DND-41 (cell line): ENCODE measurements around the gene ADAMTS9.

Source experiments
- ATAC-seq: fragments of 200-7000 bp; cut with Tn5 transposase; 3 replicates; pipeline ENCODE4 v1.9.1; 2021; ENCODE audit warnings: low read depth; ENCODE audit not compliant: insufficient read depth
- DNase-seq: peaks from one replicate; pipeline ENCODE4 v3.0.0-alpha.2; 2020
- H2AFZ ChIP-seq: 2 replicates; pipeline ENCODE4 v1.6.0; 2012; ENCODE audit warnings: low read depth, low read length
- H3K27ac ChIP-seq: 2 replicates; pipeline ENCODE4 v1.5.1; 2012; ENCODE audit warnings: low read length, inconsistent platforms
- H3K27me3 ChIP-seq: fragments of 200-600 bp; sonication (generic); 2 replicates; pipeline ENCODE4 v1.6.0; 2012; ENCODE audit warnings: low read length, mild to moderate bottlenecking, inconsistent platforms; ENCODE audit not compliant: insufficient read depth, poor library complexity
- H3K36me3 ChIP-seq: 2 replicates; pipeline ENCODE4 v1.5.1; 2012; ENCODE audit warnings: low read length, inconsistent platforms; ENCODE audit not compliant: insufficient read depth
- H3K4me1 ChIP-seq: 2 replicates; pipeline ENCODE4 v1.5.1; 2012; ENCODE audit warnings: mild to moderate bottlenecking, low read length; ENCODE audit not compliant: insufficient read depth
- H3K4me2 ChIP-seq: 2 replicates; pipeline ENCODE4 v1.6.0; 2012; ENCODE audit warnings: mild to moderate bottlenecking, moderate library complexity, low read length, inconsistent platforms; ENCODE audit not compliant: insufficient read depth
- H3K4me3 ChIP-seq, 2 experiments: fragments of 200-600 bp in 1 of 2; shearing (Covaris generic) in 1 of 2; 2 replicates each; pipeline ENCODE4 v1.5.1; 2012 to 2016; ENCODE audit warnings: inconsistent platforms in 2 of 2, low read length in 2 of 2, mild to moderate bottlenecking in 2 of 2, low read depth in 1 of 2, moderate library complexity in 1 of 2
- H3K79me2 ChIP-seq: 2 replicates; pipeline ENCODE4 v1.6.0; 2012; ENCODE audit warnings: low read length, inconsistent platforms; ENCODE audit not compliant: insufficient read depth
- H3K9ac ChIP-seq: 2 replicates; pipeline ENCODE4 v1.6.0; 2012; ENCODE audit warnings: low read depth, mild to moderate bottlenecking, inconsistent platforms, low read length, moderate library complexity
- H3K9me3 ChIP-seq: 2 replicates; pipeline ENCODE4 v1.5.1; 2012; ENCODE audit warnings: low read length, moderate library complexity, mild to moderate bottlenecking, inconsistent platforms; ENCODE audit not compliant: insufficient read depth, severe bottlenecking
- H4K20me1 ChIP-seq: 2 replicates; pipeline ENCODE4 v1.6.0; 2012; ENCODE audit warnings: low read length; ENCODE audit not compliant: insufficient read depth
- EZH2 ChIP-seq: IDR thresholded peaks from 3 replicates; pipeline ENCODE4 v1.6.1; 2012; ENCODE audit warnings: borderline replicate concordance, low read depth, mild to moderate bottlenecking, moderate library complexity, low read length, inconsistent platforms; ENCODE audit not compliant: severe bottlenecking
- TF ChIP-seq, protein P1 (sequence below): IDR thresholded peaks from 2 replicates; pipeline ENCODE4 v1.5.1; 2012; ENCODE audit warnings: borderline replicate concordance, low read length, moderate library complexity, mild to moderate bottlenecking; ENCODE audit not compliant: poor library complexity, severe bottlenecking; ENCODE audit errors: extremely low read depth

Gene ADAMTS9

DNA sequence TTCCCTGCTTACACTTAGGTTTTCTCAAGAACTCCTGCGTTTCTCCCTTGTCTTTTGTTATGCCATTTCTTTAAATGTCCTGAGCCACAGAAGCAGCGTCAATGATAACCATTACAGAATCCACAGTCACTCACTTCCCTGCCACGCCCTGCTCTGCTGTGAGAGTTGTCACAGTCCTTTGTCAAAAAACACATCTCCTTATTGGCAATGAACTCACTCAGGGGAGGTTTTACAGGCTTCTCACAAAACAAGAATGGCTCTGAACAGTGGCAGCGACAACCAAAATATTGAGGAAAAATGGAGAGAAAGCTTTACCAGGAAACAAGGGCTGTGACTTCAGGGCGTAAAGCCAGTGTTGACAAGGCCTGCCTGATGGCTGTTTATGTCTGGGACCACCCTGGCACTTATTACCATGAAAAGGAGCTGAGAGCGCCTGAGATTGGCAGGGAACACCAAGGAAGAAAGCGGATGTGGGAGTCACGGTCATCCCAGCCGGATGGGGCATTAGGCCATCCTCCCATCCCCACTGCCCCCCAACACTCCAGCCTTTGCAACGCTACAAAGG, 111.5 kb downstream of the ADAMTS9 start:
- TF ChIP-seq, protein P1, sequence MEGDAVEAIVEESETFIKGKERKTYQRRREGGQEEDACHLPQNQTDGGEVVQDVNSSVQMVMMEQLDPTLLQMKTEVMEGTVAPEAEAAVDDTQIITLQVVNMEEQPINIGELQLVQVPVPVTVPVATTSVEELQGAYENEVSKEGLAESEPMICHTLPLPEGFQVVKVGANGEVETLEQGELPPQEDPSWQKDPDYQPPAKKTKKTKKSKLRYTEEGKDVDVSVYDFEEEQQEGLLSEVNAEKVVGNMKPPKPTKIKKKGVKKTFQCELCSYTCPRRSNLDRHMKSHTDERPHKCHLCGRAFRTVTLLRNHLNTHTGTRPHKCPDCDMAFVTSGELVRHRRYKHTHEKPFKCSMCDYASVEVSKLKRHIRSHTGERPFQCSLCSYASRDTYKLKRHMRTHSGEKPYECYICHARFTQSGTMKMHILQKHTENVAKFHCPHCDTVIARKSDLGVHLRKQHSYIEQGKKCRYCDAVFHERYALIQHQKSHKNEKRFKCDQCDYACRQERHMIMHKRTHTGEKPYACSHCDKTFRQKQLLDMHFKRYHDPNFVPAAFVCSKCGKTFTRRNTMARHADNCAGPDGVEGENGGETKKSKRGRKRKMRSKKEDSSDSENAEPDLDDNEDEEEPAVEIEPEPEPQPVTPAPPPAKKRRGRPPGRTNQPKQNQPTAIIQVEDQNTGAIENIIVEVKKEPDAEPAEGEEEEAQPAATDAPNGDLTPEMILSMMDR, result no peak
- no peak for TF ChIP-seq EZH2
- DNase-seq, result no peak
- H3K79me2 ChIP-seq, result no peaks in the 10 kb centered on the region
- no peak for ATAC-seq
- no peak overlapping the region for H3K4me3 ChIP-seq
- no peaks in the 10 kb centered on the region for H3K9me3 ChIP-seq
- H3K9ac ChIP-seq, result no peak overlapping the region
- no peaks in the 10 kb centered on the region for H3K36me3 ChIP-seq
- no peaks in the 10 kb centered on the region for H4K20me1 ChIP-seq
- no peak overlapping the region for H2AFZ ChIP-seq
- H3K4me1 ChIP-seq, result no peaks in the 10 kb centered on the region
- no peaks in the 10 kb centered on the region for H3K27me3 ChIP-seq
- no peak overlapping the region for H3K27ac ChIP-seq
- H3K4me2 ChIP-seq, result no peak overlapping the region

DNA sequence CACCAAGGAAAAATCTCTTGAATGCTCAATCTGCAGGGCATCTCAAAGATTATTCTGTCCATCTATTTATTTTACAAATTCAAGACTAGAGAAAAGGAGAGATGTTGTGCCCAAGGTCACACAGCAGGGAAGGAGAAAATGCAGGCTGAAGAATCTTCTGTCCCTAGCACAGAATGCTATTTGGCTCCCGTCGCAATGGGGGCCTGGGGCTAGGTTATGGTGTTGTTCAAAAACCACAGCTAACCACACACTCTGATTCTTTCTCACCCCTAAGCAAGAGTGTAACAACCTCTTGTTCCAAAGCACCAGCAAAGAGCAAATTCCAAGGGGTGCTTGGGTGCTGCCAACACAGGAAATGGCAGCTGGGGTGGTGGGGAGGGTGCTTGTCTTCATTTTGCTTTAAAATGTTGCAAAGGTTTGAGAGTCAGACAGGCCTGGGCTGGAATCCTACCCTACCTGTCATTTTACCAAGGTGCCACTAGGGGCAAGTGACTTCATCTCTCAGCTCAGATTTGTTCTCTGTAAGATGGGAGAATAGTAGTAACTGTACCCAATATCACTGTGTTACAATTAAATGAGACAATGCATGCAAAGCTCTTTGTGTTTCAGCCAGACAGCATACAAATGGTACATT, 112.5 kb downstream of the ADAMTS9 start:
- TF ChIP-seq, protein P1, result peak; percentile 45
- TF ChIP-seq EZH2, result no peak

DNA sequence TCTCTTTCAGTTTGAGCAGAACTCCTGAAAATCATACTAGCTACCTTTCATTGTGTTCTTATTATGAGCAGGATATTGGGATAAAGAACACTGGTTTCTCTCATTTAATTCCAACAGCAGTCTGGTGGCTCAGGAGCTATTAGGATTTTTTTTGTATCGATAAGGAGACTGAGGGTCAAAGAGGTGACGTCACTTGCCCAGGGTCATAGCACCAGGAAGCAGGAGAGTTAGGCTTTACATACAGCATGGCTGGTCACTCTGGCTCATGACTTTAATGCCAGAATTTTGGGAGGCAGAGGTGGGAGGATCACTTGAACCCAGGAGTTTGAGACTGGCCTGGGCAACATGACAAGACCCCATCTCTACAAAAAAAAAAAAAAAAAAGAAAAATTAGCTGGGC, 113.6 kb downstream of the ADAMTS9 start:
- Histone ChIP-seq H4K20me1 (no peaks in the 10 kb centered on the region), H3K27me3 (no peaks in the 10 kb centered on the region), H3K9ac (no peak overlapping the region), H2AFZ (no peak overlapping the region), H3K27ac (no peak overlapping the region), H3K36me3 (no peaks in the 10 kb centered on the region), H3K79me2 (no peaks in the 10 kb centered on the region), H3K9me3 (no peaks in the 10 kb centered on the region), H3K4me1 (no peaks in the 10 kb centered on the region), H3K4me3 (no peak overlapping the region), H3K4me2 (no peak overlapping the region)
- ATAC-seq (no peak), DNase-seq (no peak)
- TF ChIP-seq EZH2, result no peak
- TF ChIP-seq, protein P1, result no peak

More for the DNA sequence above, 112.5 kb downstream of the ADAMTS9 start:
- ATAC-seq (peak; percentile 64; the same call in 1 of the 3 replicates), DNase-seq (peak; percentile 5)
- Histone ChIP-seq H3K36me3 (no peaks in the 10 kb centered on the region), H3K79me2 (no peaks in the 10 kb centered on the region), H4K20me1 (no peaks in the 10 kb centered on the region), H3K4me2 (no peak overlapping the region), H3K9me3 (no peaks in the 10 kb centered on the region), H2AFZ (no peak overlapping the region), H3K4me1 (no peaks in the 10 kb centered on the region), H3K27me3 (no peaks in the 10 kb centered on the region), H3K27ac (no peak overlapping the region), H3K9ac (no peak overlapping the region), H3K4me3 (no peak overlapping the region)

DNA sequence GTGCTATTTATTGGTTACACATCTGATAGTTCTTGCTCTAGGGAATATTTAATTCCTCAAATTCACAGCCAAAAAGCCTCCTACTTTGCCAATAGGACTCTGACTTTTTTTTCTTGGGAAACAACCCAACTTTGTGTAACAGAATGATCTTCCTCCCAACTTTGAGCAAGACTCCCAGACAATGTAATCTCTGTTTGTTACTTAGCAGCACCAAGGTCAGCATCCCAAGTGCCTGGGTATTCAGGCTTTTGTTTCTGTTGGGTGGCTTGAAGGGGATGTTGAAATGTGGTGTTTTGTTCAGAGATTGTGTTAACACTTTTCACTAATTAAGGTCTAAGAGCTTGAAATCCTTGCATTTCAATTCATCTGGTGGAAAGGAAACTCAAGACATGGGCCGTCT, 115.8 kb downstream of the ADAMTS9 start:
- H3K27ac ChIP-seq, result no peak overlapping the region
- DNase-seq, result no peak
- H4K20me1 ChIP-seq, result no peaks in the 10 kb centered on the region
- no peaks in the 10 kb centered on the region for H3K36me3 ChIP-seq
- no peaks in the 10 kb centered on the region for H3K79me2 ChIP-seq
- no peak for ATAC-seq
- H3K4me3 ChIP-seq, result no peak overlapping the region
- H3K4me1 ChIP-seq, result no peaks in the 10 kb centered on the region
- no peak overlapping the region for H3K4me2 ChIP-seq
- no peak overlapping the region for H2AFZ ChIP-seq
- H3K9me3 ChIP-seq, result no peaks in the 10 kb centered on the region
- H3K27me3 ChIP-seq, result no peaks in the 10 kb centered on the region
- TF ChIP-seq, protein P1, result no peak
- TF ChIP-seq EZH2, result no peak
- no peak overlapping the region for H3K9ac ChIP-seq
